ENCODE data around the gene CAMTA1. TPM values are rescaled to one million over a fixed set of nuclear protein-coding genes. Genes with fewer than 3 reads are reported as not detected.
"Not testable (repeated sequence)": the region's sequence is repeated elsewhere in the genome, so short reads cannot be mapped to it uniquely, and the experiment has no call there.

Gene CAMTA1
- total RNA-seq, 1 experiment from 2014 or later, result 103 TPM

DNA sequence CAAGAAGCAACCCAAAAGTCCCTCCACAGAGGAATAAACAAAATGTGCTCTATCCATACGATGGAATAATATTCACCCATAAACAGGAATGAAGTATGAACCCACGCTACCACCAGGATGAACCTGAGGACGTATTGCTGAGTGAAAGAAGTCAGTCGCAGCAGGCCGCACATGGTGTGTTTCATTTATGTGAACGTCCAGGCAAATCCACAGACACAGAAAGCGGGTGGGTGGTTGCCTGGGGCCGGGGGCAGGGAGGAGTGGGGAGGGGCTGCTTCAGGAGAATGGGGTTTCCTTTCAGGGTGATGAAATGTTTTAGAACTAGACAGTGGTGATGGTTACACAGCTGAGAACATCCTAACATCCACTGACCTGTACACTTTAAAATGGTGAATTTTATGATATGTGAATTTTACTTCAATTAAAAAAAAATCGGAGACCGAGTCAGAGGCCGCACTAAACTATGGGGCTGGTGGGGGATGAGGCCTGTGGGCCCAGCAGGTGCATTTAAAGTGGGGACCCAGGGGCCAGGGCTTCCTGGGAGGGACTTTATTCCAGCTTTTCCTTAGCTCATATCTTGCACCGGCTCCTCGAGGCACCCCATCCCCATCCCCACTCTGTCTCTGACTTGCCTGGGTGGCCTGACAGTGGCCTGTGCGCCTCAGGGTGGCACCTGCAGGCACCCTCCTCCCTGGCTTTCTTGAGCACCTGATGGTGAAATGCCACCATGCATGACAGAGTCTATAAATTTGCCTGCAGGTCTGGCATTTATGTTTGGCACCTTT lies 593.3 kb downstream of the CAMTA1 start:
- DNase-seq, result no peak
- Histone ChIP-seq H3K36me3 (no peaks in the 10 kb centered on the region), H3K27me3 (no peaks in the 10 kb centered on the region), H3K4me3 (no peak overlapping the region), H3K9me3 (0 out of 2 replicates have a peak, but pooled peaks cover 3% of the 10 kb centered on the region)

DNA sequence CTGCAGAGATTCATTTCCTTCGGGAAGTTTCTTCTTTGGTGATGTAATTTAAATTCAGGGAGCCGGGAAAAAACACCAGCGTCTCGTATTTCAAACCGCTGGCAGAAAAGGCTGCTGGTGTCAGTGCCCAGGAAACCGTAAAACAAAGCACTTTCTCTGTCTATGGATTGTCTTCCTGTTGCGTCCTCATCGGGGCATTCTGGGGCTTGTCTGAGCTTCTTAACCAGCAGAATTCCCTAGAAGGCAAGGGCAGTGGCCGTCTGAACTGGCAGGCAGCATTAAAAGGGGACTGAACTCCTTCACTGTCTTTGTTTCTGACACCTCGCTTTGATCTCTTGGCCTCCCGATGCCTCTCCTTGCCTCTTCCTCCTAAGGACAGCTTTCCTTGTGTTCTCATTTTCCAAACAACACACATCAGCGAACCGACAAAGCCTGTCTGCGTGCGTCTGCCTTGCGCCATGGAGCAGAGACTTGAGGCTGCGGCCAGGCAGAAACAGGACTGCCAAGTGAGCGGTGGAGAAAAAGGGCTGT lies 594.3 kb downstream of the CAMTA1 start:
- Histone ChIP-seq H3K36me3 (no peaks in the 10 kb centered on the region), H3K27me3 (no peaks in the 10 kb centered on the region), H3K4me3 (no peak overlapping the region), H3K9me3 (0 out of 2 replicates have a peak, but pooled peaks cover 3% of the 10 kb centered on the region)
- DNase-seq, result peak; percentile 71

DNA sequence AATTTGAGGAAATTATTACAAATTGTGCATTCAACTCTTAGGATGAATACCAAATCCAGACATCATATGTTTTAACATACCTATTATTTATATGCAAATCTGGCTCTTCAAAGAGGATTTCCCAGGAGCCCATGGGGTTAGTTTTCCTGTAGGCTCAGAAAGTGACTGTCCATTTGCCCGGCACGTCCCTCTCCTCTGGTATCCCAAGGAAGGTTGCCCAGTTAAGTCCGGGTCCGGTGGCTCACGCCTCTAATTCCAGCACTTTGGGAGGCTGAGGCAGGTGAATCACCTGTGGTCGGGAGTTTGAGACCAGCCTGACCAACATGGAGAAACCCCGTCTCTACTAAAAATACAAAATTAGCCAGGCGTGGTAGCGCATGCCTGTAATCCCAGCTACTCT lies 594.8 kb downstream of the CAMTA1 start:
- not testable (repeated sequence) for H3K9me3 ChIP-seq, H3K36me3 ChIP-seq, H3K4me3 ChIP-seq, DNase-seq, H3K27me3 ChIP-seq

DNA sequence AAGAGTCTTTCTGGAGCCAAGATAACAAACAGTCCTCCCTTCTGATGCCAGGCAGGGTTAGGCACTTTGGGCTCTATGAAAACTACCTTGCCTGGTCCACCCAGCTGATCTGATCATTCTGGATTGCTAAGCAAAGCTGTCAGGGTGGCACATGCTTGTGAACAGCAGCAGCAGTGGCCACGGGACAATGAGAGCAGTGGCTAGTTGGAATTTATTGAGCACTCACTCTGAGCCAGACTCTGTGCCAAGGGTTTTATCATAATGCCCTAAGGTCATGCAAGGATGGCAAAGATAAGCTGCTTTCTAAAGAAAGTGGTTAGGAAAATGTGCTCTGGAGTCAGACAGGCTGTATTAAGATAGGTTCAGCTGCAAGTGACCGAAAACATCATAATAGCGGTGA lies 595.5 kb downstream of the CAMTA1 start:
- no peak overlapping the region for H3K4me3 ChIP-seq
- H3K9me3 ChIP-seq, result 0 out of 2 replicates have a peak, but pooled peaks cover 3% of the 10 kb centered on the region
- H3K36me3 ChIP-seq, result no peaks in the 10 kb centered on the region
- peak; percentile 44 for DNase-seq
- no peaks in the 10 kb centered on the region for H3K27me3 ChIP-seq

DNA sequence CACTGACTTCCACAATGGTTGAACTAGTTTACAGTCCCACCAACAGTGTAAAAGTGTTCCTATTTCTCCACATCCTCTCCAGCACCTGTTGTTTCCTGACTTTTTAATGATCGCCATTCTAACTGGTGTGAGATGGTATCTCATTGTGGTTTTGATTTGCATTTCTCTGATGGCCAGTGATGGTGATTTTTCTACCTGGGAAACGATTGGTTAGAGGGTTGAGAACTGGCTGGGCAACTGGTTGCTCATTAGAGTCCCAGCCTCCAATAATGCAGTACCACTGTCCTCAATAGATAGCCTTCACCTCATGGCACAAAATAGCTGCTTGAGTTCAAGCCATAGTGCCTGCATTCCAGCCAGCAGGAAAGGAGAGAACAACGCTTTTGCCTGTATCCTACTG lies 596.5 kb downstream of the CAMTA1 start:
- DNase-seq, H3K4me3 ChIP-seq, H3K9me3 ChIP-seq, H3K36me3 ChIP-seq, H3K27me3 ChIP-seq: not testable (repeated sequence)

DNA sequence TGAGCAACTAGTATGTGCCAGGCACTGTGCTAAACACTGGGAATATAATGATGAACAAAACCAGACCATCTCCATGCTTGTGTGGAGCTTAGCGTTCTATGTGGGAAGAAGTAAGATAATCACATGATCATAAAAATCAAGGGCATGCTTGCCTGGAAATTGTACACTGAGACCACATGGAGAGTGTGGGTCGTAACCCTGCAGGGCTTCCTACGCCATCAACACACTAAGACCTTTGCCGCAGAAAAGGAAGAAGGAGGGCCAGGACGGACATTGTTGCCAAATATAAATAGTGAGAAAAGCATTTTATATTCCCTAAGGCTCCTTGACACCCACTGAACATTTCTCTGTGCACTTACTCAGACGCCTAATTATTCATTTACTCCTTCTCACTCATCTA lies 597.7 kb downstream of the CAMTA1 start:
- Histone ChIP-seq H3K36me3 (no peaks in the 10 kb centered on the region), H3K4me3 (no peak overlapping the region), H3K27me3 (no peaks in the 10 kb centered on the region), H3K9me3 (0 out of 2 replicates have a peak, but pooled peaks cover 3% of the 10 kb centered on the region)
- DNase-seq, result no peak

DNA sequence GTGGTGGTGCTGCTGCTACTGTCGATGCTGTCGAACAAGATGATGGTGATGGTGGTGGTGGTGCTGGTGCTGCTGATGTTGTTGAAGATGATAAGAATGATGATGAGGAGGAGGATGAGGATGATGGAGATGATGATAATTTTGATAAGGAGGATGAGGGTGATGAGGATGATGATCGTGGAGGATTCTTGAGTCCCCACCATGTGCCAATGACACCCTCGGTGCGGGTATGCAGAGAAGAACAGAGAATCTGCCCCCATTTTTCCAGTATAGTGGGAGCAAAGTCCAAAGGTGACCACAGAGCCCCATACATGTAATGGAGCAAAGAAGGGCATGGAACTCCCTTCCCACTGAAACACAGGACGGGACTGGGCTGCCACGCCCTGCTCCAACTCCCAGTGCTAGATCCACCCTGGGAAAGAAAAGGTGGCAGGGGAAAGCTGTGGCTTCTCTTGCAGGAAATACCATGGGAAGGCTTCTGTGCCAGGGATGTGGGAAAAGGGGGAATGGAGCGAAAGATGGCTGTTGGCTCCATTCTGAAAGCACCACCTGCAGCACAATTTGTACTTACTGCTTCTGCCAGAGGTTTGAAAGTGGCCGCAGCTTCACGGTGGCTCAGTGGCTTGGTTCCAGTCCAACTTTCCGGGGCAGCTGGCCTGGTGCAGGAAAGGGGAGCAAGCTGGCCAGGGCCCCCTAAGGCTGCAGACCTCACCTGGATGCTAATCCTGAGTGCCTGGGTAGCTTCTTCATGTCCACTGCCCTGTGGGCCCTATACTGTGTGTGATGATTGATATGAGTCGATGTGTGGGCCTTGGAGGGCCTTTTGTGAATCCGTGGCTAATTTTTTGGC lies 598.6 kb downstream of the CAMTA1 start:
- no peak overlapping the region for H3K4me3 ChIP-seq
- DNase-seq, result no peak

DNA sequence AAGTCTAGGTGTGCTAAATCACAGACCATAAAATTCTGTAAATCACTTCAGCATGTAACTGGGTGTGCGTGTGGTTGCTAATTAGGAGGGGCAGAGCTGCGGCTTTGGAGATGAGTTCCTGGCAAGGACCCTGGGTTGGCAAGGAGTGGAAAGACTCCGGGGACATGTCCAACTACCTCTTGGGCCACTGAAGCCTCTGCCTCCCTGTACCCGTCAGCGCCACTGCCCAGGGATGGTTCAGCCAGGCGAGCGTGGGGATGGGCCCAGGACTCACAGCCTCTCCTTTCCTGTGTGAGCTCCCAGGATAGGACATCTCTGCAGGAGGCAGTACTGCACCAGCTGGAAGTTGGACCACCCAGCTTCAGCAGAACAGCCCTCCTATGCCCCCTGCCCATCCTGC lies 599.4 kb downstream of the CAMTA1 start:
- 0 out of 2 replicates have a peak, but pooled peaks cover 3% of the 10 kb centered on the region for H3K9me3 ChIP-seq
- no peak for DNase-seq
- H3K27me3 ChIP-seq, result no peaks in the 10 kb centered on the region
- no peak overlapping the region for H3K4me3 ChIP-seq
- no peaks in the 10 kb centered on the region for H3K36me3 ChIP-seq

More for the DNA sequence above, 598.6 kb downstream of the CAMTA1 start:
- Histone ChIP-seq H3K36me3 (no peaks in the 10 kb centered on the region), H3K27me3 (no peaks in the 10 kb centered on the region), H3K9me3 (0 out of 2 replicates have a peak, but pooled peaks cover 3% of the 10 kb centered on the region)

DNA sequence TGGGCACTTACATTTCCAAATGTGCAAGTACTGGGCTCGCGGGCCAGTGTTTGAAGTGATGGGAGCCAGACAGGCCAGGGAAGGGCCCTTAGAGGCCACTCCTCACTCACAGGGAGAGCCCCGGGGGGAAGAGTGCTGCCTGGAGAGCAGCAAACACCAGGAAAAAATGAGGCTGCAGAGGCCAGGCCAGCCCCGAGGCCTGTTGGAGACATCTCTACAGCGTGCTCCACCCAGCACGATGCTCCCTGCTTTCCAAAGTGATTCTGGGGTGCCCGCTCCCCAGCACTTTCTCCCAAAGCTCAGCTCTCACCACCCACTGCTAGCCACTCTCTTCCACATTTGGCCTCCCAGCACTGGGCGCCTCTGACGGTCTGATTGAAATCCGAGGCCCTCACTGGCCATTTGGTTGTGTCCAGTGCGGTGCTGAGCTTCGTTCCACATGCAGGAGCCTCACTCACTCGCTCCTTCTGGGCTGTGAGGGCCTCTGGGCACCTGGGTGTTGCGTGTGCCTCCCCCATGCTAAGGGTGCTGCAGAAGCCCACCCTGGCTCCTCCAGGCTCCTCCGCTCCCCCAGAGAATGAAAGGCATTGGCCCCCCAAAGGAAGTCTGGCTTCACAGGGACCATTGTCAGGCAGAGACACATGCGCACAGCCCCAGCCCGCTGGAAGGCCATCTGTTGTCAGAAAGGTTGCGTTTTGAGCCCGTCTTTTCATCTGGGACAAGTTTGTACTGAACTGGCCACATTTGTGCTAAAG lies 600.4 kb downstream of the CAMTA1 start:
- no peak for DNase-seq
- H3K4me3 ChIP-seq, result no peak overlapping the region
- 0 out of 2 replicates have a peak, but pooled peaks cover 3% of the 10 kb centered on the region for H3K9me3 ChIP-seq
- no peaks in the 10 kb centered on the region for H3K36me3 ChIP-seq
- H3K27me3 ChIP-seq, result no peaks in the 10 kb centered on the region

DNA sequence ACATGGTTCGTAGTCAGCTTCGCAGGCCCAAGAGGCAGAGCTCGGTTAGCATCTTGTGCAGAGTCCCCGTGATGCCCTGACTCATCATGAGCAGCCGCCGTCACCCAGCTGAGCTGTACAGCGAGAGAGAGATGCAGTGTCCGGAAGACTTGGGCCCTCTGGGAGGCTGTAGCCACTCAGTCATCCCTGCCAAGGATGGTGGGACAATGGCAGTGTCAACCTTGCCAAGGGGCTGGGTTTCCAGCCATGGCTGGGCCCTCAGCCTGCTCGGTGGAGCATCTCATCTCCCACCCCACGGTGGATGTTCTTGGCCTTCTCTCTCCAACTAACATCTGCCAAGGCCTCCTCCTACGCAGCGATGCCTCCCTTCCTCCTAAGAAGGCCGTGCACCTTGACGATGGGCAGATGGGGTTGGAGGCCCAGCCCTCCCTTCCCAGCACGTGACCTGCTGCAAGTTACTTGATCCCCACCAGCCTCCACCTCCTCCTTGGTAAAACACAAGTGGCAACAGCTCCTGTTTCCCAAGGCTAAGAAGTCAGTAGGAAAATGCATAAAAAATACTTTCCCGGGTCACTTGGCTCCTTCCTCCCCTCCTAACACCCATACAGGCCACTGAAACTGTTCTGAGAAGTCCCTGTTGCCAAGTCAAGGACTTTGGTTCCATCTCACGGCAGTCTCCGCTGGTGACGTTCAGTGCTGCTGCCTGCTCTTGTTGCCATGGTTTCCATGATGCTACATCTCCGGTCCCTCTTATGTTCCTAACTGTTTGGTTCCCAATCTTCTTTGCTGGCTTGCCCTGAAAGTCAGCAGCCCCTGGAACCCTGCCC lies 601.2 kb downstream of the CAMTA1 start:
- H3K4me3 ChIP-seq, result no peak overlapping the region
- H3K36me3 ChIP-seq, result no peaks in the 10 kb centered on the region
- DNase-seq, result no peak
- 0 out of 2 replicates have a peak, but pooled peaks cover 3% of the 10 kb centered on the region for H3K9me3 ChIP-seq
- no peaks in the 10 kb centered on the region for H3K27me3 ChIP-seq

DNA sequence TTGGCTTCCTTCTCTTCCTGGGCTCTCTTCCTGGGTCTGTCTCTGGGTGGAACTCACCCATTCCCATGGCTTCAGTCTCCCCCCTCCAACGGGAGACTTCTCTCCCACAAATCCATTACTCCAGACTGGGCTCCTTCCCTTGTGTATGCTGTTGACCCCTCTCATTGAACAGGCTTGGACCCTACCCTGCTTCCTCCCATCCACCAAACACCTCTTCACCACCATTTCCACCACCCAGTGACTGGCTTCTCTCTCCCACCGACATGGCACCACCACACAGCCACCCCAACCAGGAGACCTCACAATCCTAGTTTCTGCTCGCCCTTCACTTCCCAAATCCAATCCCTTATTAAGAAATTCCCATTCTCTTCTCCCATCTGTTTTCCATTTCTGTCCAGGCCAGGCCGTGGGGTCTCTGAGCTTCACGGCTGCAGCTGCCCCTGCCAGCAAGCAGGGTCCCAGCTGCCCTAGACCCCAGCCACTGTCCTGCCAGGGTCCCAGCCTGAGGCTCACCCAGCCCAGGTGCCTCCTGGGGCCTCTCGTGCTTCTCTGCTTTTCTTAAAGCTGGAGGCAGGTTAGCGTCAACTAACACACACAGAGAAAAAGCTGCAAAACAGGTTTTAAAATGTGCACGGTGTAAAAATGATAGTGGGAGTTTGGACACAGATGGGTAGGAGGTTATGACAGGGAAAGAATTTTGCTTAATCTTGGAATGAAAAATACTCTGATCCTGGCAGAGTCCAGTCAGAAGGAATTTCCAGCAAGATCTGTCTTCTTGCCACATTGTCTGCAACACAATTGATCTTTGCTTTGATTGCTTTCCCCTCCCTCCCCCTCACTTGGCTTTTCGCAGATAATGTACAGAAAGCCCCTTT lies 602.0 kb downstream of the CAMTA1 start:
- no peaks in the 10 kb centered on the region for H3K9me3 ChIP-seq
- DNase-seq, result no peak
- H3K36me3 ChIP-seq, result no peaks in the 10 kb centered on the region
- no peaks in the 10 kb centered on the region for H3K27me3 ChIP-seq
- no peak overlapping the region for H3K4me3 ChIP-seq

DNA sequence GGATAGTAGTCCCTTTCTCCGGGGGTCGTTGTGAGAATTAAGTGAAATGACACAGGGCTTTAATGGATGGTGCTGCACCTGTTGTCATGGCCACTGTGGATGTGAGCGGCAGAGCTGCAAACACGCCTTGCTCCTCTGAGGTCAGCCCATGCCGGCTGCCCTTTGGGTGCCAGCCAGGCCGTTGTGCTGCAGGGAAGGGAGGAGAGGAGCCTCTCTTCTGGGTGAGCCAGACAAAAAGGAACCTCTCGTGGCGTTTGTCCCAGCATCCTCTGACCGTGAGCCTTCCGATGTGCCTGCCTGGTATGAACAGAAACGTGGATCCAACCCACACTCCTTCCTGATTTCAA lies 602.9 kb downstream of the CAMTA1 start:
- no peaks in the 10 kb centered on the region for H3K36me3 ChIP-seq
- H3K9me3 ChIP-seq, result no peaks in the 10 kb centered on the region
- no peak overlapping the region for H3K4me3 ChIP-seq
- H3K27me3 ChIP-seq, result no peaks in the 10 kb centered on the region
- no peak for DNase-seq

DNA sequence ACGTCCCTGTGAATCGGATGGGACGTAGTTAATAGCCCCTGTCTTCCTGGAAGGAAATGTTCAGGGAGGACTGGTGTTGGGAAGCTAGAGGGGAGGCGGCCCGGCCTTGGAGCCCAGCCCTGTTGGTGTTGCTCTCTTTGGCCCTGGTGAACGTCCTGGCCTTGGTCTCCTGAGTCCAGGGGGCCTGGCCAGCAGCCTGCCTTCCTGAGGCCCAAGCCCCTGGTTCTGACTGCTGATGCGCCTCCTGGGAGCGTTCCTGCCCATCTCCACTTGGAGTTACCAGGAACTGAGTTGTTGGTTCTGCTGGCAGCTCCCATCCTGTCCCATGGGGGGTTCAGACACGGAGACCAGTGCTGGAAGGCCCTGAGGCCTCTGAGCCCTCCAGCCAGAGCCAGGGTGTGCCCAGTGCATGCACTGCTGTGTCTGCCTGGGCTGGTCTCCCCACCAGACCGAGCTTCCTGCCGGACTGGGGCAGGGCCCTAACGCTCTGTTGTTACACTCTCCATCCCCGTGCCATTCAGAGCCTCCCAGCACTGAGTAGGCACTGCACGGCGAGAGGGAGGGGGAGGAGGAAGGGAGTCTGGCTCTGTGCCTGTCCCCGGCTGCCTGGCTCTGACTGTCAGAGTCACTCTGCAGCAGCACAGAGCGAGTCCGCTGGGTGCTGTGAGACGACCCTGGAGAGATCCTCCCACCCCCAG lies 603.4 kb downstream of the CAMTA1 start:
- H3K27me3 ChIP-seq, result no peaks in the 10 kb centered on the region
- no peak for DNase-seq
- H3K4me3 ChIP-seq, result no peak overlapping the region
- no peaks in the 10 kb centered on the region for H3K9me3 ChIP-seq
- no peaks in the 10 kb centered on the region for H3K36me3 ChIP-seq

DNA sequence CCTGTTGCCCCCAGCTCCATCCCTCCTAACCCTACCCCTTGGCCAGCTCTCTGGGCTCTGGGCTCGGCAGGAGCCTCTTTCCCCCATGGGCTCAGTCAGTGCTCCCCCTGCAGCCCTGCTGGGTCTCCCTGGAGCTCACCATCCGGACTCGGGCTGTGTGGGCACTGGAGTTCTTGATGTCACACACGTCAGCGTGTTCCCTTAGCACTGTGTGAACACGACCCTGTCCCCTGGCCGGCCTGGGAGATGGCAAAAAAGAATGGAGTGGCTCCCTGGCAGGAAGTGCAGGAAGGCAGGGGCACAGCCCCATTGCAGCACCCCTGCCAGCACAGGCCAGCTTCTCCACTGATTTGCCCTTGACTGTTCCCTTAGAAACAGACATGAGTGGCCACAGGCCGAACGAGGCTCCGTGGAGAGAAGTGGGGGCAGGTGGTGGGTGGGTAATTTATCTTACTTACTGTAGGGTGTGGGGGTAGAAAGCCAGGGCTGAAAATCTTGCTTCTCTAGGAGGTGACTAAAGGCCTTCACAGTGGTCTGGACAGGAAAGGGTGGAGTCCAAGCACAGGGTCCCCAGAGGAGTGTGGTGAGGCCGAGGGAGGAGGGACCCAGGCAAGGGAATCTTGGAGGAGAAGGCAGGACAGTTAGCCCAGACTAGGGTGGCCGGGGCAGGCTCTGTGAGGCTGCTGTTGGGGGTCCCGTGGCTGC lies 604.1 kb downstream of the CAMTA1 start:
- H3K27me3 ChIP-seq, result no peaks in the 10 kb centered on the region
- H3K9me3 ChIP-seq, result no peaks in the 10 kb centered on the region
- H3K36me3 ChIP-seq, result no peaks in the 10 kb centered on the region
- H3K4me3 ChIP-seq, result no peak overlapping the region
- DNase-seq, result no peak
